ENCODE measurements around the gene ERLIN1.

ERLIN1 gene

DNA sequence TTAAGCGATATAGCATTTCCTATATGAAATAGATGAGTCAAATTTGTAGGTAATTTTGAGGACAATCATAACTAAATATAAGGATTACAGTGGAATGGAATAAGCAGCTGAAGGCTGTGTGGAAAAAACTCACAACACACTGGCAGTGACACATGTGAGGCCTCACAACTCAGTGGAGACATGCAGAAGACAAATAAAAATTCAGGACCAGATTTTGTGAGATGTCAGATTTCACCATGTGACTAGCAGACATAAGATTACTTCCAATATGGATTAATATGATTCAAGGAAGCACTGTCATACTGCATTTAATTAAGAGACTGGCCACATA is 17.6 kb downstream of the ERLIN1 start:
- no peak for DNase-seq

DNA sequence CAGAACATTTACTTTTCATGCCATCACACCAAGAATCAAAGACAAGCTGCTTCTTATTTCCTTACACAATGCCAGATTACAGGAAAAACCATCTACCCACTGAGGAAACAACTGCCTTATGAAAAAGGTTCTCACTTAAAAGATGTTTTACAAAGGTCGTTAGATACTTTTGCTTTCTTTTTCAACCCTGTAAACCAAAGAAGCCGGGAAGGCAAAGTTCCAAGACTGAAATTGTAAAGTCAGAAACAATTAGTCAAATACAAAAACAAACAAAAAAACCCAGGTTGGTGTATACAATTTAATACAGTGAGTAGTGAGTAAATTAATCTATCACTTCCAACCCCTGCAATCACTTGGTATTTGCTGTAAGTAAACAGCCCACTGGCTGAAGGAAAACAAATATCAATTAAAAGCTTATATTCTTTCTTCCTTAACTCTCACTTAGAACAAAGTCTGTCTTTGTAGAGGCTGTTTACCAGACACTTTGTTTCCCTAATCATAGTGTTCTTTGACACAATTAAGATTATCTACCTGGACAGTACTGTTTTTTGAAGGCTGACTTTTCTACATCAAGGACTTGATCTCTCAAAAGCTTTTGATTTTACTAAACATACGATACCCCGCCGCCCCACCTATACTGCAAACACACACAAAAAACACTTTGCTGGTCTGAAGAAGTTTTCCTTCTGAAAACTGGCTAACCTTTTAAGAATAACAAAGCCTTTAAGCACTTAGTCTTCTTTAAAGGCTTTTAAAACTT is 18.1 kb downstream of the ERLIN1 start:
- DNase-seq: no peak

DNA sequence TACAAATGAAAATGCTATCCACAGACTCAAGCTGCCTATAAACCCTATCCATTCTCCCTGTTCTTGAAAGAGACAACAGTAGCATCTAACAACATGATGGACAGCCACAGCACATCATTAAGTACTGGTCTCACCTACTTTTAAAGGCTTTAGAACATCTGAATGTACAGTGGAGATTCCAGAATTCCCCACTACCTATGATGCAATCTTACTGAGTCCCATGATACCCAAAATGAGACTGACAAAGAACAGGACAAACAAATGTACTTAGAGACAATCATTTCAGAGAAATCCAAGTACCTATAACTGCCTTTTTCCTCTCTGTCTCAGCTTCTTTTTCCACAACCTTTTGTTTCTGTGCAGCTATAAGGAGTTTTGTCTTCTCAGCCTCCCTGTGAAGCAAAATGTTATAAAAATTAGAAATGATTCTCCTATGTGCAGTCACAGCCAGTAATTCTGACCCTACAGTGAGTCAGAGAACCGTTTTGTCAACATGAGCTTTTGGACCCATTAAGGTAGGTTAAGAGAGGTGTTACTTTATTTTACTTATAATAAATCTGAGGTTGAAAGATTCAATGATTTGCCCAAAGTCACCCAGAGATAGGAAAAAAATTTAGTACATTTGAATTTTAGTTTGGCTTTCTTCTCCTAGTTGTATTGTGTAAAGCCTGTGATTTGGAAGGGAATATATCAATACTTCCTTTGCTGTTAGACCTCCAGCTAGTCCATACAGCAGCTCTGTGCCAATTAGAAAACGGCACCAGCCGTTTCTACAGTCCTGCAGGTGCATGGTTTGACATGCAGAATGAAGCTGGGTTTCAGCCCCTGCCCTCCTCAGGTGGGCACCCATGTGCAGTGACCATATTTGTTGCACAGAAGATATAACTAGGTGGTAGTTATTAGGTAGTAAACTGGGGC is 21.9 kb downstream of the ERLIN1 start:
- DNase-seq: no peak

DNA sequence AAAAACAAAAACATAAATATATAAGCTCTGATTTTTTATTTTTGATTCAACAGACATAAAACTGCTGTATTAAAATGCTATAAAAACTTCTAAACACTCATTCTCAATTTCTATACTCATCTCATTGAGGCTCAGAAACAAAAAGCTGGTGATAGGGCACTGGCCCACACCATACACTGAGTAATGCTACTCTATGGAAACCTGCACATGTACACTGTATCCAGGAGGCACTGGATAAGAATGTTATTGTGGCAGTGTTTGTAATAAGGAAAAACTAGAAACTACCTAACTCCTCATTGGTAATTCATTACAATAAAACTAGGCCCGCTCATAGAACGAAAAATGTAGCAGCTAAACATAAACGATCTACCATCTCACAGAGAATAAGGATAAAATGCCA is 23.1 kb downstream of the ERLIN1 start:
- no peak for DNase-seq

DNA sequence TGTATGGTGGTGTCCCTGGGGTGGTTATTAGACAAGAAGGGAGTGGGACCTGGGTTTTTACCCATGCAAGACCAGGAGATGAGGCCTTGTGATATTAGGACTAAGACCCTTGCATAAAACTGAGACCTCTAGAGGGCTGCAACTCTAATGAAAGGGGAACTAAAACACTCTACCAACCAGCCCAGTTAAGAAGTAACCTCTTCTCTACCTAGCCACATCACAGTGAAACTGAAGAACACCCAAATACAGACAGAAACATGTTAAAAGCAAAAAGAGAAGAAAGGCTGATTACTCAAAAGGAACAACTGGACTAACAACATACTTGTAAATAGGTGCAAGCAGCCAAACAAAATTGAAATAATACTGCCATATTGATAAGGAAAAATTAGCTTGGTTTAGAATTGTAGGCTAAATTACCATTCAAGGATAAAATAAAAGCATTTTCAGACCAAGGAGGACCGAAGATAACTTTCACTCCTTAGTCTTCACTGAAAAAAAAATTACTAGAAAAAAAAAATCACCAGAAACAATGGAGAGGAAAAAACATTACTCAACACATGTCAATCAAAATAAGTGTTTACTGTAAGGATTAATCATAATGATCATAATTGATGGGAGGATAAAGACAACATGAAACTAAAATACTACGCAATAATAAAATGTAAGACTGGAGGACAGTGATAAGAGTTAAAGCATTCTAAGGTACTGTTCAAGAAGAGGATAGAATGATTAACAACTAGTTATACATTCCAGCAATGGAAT is 27.6 kb downstream of the ERLIN1 start:
- no peak for DNase-seq

DNA sequence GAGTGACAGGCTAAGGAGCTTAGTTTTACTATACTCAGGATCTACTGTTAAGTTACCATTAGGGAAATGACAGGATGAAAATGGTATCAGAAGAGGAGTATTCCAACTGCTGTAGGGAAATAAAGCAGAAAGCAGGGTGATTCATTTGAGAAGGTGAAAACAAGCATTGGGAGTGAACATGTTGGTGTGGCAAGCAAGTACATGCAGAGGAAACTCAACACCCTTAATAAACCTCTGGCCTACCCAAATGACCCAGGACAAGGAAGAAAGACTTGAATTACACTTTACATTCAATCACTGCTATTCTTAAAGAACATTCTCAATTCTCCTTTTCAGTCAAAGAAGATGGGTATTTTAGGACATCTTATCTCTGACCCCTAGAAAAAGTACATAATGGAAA is 28.7 kb downstream of the ERLIN1 start:
- DNase-seq: no peak

DNA sequence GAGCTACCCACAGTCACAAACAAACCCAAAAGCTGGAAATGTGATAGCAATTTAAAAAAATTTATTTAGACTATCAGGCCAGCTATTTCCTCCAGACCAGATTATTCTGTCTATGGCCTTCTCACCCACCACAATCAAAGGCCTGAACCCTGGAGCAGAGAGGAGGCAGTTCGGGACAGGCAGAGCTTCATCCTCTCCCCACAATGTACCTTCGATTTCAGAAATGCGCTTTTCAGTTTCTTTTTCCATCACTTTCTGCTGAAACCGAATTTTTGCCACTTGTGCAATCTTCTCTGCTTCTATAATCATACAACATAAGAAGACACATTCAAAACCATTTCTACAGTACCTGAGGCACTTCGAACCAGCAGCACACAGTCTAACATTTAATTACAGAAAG is 29.9 kb downstream of the ERLIN1 start:
- DNase-seq: no peak

DNA sequence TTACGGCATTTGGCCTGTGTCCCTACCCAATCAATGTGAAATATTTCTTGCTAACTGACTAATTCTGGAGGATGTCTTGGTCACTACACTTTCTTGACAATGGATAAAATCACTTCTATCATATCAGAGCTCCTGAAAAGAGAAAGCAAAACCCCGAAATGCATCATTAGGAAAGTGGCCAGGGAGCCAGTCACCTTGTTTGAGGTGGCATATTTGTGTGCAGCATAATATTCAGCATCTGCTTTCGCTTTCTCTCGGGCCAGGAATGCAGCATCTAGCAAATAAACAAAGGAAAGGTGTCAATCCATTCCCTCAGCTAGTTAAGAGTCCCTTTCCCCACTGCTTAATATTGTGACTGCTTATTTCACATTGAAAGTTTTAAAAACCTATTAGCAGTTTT is 31.2 kb downstream of the ERLIN1 start:
- DNase-seq: no peak

DNA sequence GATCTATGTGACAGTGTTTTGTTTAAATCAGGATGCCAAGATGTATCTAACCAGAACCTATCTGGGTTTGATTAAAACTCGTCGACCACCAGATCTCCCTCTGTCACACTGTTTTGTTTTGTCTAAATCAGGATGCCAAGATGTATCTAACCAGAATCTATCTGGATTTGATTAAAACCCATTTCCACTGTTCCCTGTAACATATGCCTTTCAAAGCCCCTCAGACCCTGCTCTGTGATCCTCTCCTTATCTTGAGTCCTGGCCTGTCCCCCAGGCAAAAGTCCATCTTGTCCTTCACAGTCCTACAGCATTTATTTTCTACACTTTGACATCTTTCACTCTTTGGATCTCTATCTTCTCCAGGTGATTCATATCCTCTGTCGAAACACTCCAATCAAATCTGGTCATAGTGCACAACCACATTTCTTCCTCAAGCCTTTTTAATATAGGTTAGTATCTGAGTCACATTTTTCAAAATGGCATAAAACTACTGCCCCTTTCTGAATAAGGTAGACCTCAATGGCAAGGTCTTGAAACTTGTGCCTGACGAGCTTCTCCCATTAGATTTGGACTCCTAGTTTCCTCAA is 32.5 kb downstream of the ERLIN1 start:
- no peak for DNase-seq

DNA sequence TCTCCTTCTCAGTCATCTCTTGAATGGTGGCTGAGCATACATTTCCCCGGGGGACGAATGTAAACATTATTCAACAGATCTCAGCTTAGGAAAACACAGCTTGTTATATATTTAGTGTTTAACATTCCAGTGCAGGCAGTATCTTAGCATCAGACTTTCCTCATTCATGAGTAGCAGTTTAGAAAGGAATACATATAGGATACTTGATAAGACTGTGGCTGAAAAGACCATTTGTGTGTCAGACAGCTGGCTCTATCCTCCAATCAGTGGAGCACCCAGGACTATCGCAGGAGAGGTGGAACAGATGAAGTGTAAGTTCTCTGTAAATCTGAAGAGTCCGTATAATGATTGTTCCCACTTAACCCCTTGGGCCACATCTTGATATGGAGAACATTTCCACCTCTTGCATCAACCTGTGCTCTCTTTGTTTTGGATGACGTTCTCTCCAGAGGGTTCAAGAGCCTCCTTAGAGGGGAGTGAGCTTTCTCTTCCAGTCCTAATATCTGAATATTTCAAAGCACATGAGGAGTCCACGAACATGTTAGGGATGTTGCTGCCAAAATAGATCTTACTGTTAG is 34.0 kb downstream of the ERLIN1 start:
- no peak for DNase-seq

DNA sequence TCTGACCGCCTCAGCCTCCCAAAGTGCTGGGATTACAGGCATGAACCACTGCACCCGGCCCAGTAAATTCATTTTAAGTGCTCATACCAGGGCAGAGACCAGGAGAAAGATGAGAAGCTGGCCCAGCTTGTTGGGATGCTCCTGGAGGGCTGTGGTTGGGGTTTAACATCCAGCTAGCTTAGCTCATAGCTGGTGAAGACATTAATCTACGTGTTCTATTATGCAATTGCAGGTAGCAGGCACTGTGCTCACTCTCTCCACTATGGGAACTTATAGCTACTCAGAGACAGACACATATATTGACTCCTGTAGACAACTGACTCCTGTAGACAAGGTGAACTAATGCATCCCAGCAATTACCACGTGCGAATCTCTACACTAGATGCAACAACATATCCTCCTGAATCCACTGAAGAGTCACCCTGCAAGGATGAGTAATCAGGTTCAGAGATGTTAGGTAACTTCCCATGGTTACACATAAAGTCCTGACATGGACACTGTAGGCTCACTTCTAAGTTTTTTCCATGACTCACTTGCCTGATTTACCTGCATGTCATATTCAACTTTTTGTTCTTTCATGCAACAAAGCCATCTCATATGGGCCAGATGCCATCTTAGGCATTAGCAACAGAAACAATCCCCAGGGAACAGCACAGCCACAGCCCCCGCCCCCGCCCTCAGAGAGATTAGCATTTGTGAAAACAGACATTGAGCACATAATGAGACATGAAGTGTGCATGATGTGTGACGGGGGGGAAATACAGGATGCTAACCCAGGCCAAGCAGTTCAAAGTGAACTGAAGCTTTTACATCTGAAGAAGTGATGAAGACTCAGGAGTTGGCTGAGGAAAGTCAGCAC is 37.2 kb downstream of the ERLIN1 start:
- peak; percentile 65 for DNase-seq

DNA sequence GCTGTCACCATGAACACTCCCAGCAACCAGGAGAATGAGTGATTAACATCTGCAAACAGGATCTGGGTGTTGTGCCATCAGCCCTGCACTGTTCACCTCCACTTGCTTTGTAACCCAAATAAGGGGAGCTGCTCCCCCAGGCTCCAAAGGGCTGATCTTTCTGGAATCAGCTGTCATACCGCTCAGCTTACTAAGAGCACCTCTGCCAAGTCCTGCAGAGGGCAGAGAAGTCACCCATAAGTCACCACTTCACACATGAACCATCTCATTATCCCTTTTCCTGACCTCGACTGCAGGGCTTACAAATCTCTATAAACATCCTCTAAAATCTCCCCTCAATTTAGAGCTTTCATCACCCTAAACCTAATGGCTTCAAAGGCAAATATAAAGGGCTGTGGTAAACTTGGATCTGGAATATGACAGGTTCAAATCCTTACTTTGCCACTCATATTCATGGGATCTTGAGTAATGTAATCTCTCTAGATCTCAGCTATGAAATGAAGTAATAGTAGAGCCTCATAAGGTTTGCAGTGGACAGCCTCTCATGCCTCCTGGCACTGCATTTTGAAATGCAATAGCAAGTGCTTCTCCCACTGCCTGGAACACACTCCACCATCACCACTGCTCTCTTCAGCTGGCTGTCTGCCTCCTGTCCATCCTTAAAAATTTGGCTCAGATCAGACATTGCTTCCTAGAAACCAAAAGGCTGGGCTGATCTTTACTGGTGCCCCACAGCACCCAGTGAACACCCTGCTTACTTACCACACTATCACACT is 38.8 kb downstream of the ERLIN1 start:
- DNase-seq: no peak

DNA sequence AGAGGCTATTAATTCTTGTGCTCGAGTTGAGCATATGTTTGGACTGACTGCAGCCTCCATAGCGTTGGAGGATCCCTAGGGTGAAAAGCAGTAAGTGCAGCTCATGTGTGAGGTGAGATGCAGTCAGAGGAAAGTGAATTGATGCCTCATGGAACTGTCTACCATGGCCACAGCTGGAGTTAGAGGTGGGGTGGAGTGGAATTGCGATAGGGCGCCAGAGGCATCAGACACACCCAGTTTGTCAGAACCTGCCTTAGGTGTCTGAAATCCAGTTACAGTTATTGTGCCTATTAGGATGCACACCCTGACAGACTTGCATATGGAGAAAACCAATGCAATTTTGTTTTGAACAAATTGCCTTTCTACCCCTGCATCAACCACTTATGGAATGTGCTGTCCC is 39.4 kb downstream of the ERLIN1 start:
- DNase-seq: no peak

DNA sequence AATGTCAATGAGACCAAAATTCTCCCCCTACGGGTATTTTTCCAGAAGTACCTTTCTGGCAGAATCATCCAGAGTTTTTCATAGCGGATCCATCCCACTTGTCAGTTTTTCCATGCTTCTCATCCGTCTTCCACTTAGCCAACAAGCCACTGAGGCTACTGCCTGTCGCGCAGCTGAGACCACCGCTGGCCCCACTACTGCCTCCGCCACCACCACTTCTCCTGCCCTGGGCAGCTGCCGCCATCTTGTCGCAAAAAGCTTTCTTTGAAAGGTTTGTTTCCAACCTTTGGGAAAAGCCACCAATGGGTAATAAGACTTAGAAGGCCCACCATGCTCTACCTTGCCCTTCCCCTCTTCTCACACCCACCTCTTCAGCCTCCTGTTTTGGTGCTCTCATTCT is 42.1 kb downstream of the ERLIN1 start:
- no peak for DNase-seq

DNA sequence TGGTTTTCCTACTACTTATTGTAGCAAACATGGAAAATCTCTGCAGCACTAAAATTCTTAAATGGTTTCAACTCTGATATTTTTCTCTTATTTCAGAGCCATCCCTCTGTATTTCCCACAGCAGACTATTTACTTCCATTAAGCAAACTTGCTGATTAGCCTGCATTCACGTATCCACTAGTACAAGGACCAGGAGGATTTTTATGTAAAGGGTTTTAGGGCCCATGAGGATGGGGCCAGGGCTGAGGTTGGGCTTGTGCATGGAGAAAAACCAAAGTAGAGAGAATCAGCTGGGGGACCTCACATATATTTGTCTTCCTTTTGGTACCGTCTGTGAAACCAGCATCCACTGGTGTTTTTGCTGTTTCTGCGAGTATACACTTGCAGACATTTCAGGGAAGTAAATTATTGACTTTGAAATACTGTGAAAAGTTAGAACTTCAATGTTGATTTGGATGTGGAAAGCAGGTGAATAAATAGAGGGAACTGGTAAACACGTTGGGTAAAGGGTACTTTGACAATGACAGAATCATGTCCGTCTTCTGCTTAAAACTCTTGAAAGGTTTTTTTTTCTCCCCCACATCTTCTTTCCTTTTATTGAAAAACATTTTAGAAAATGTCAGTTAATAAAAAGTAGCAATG is 44.3 kb downstream of the ERLIN1 start:
- no peak for DNase-seq

DNA sequence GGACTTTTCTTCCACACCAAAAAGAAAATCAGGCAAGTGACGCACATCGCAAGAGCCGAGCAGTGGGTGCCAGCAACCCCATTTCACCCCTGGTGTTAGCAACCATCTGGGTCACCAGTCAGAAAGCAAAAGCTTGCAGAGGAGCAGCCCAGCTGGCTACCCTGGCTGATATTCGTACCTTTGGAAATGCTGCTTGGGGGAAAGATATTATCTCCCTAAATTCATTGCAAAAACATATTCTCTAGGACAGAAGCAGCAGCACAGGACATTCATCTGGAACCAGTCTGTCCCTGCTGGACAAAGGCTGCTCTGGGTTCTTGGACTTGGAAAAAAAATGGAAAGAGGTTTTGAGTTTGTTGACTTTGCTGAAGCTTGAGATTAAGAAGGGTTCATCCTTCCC is 45.8 kb downstream of the ERLIN1 start:
- no peak for DNase-seq

DNA sequence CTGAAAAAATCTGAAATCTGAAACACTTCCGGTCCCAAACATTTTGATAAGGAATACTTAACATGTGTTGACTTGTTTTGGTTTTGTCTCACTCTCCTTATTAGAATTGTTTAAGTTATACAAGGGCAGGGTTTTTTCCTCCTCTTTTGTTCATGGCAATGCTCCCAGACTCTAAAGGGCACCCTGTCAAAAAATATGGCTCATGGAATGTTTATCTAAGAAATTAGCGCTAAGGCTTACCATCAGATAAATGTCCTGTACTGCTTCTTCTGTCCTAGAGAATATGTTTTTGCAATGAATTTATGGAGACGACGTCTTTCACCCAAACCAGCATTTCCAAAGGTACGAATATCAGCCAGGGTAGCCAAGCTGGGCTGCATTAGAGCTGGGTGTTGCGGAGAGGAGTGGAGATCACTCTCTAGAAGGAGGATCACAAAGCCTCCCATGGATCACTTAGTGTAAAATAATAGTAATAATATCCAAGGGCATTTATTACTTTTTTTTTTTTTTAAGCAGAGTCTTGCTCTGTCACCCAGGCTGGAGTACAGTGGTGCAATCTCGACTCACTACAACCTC is 46.8 kb downstream of the ERLIN1 start:
- no peak for DNase-seq

DNA sequence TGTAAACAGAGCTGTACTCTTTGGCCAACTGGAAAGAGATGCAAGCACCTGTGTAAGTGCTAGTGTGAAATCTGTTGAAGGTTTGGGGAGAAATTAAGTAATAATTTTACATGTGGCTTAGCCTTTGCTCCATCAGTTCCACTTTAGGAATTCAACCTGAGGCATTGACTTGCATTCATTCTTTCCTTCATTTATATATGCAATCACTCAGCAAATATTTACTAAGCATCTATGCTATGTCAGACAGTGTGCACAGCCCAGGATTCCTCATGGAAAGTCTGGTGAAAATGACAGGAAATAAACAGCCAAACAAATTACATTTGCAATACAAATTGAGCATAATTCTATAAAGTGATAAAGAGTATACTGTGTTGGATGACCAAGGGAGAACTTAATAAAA is 50.3 kb downstream of the ERLIN1 start:
- no peak for DNase-seq

DNA sequence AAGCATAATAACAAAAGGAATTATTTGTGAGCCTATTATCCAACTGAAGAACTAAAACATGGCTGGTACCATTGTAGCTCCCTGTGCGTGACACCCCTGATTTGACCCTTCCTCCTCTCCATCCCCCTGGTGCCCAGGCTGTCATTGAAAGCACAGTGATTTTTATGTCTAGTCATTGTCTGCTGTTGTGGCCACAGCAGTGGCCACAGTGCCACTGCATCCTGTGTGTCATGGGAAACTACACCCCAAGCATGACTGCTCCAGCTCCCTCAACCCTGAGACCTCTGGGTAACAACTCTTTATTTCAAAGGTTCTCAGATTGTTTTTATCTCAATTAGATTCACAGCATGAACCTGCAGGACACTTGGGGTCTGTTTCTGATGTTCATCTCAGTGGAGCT is 52.0 kb downstream of the ERLIN1 start:
- no peak for DNase-seq

DNA sequence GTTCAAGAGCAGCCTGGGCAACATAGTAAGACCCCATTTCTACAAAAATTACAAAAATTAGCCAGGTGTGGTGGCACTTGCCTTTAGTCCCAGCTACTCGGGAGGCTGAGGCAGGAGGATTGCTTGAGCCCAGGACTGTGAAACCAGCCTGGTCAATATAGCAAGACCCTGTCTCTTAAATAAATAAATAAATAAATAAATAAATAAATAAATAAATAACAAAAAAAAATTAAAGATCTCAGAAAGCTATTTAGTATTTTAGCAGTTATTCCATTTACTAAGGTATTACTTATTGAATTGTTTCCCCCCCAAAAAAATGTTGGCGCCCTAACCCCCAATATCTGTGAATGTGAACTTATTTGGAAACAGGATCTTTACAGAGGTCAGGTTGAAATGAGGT is 53.4 kb downstream of the ERLIN1 start:
- DNase-seq: no peak

Data from kidney glomerular epithelial cell (primary cell).